GM19455 (cell line): ENCODE data around the gene SRGAP2C.
"Not testable (repeated sequence)": the region's sequence is repeated elsewhere in the genome, so short reads cannot be mapped to it uniquely, and the experiment has no call there.

Experiments used
- ATAC-seq: cut with Tn5 transposase; IDR thresholded peaks from one replicate; pipeline ENCODE4 v1.9.1; 2021; ENCODE audit not compliant: unreplicated experiment

The SRGAP2C gene

DNA sequence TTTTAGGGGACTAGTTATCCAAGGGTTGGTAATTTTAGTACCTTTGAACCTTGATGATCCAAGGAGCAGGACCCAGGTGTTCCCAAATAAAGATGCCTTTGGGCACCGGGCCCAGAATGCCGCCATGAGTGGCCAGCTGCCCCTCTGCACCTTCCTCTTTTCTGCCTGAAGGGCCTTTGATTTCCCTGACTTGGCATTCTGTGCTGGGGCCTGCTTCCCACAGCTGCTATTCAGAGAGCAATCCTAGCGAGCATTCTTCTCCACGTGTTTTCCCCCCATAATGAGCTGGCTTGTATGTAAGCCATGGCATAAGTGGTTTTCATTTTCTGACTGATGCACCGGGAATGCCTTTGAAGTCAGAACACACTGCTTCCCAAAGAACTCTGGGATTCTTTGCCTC, 184.1 kb downstream of the SRGAP2C start:
- ATAC-seq: not testable (repeated sequence)

DNA sequence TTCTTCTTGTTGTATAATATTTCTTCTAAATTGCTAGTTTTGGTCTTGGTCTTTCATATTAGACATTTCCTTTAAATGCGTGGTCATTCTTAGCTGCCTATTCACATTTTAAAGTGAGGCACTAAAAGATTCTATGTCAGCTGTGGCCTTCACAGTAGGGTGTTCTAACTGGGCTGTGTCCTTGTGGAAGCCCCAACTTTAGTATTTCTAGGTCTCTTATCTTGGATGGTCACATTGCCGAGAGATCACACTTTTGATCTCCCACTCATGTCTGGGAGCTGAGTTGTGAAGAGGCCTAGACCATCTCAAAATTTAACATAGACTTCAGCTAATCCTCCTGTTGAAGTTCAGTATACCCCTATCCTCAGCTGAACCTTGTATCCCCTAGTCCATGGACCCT, 185.2 kb downstream of the SRGAP2C start:
- not testable (repeated sequence) for ATAC-seq

DNA sequence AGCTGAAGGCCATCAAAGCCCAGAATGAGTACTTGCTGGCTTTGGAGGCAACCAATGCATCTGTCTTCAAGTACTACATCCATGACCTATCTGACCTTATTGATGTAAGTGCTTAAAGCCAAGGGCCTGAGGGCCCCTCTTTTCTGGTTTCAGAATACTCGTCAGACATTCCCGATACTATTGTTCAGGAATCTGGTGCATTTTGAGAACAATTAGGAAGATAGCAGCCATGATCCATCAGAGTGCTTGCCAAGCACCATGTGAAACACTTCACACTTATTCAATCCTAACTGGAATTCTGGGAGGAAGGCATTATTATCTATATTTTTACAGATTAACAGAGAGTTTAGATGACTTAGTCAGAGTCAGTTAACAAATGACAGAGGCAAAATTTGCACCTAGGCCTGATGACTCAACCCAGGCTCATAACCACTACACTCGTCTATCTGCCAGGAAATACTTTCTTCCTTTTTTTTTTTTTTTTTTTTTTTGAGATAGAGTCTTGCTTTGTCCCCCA, 190.1 kb downstream of the SRGAP2C start:
- ATAC-seq: not testable (repeated sequence)

DNA sequence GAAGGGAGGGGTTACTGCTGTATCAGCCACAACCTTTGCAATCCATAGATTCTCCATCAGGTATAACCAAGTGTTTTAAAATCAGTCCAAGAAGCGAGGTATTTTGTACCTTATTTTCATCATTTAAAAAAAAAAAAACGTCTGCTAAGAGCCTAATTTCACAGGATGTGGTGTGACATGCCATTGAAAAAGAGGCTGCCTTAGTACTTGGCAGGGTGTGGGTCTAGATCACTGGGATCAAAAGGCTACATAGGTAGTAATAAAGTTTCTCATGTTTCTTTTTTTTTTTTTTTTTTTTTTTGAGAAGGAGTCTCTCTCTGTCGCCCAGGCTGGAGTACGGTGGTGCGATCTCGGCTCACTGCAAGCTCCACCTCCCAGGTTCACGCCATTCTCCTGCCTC, 192.2 kb downstream of the SRGAP2C start:
- ATAC-seq: not testable (repeated sequence)

DNA sequence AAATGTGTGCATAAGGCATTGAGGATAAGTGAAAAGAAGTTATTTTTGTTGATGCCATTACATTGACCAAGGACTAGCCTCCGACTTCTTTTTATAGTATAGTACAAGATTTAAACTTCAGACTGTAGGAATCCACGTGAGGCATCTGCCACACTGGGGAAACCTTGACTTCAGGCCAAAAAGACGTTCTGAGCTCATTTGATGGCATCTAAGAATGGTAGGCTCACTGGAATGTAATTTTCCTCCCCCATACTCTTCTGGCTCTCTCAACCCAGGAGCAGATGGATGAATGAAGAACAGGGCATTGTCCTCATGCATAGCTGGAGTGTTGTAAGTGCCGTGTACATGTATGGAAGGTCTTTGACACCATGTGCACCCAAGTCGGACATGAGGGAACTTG, 194.0 kb downstream of the SRGAP2C start:
- not testable (repeated sequence) for ATAC-seq

DNA sequence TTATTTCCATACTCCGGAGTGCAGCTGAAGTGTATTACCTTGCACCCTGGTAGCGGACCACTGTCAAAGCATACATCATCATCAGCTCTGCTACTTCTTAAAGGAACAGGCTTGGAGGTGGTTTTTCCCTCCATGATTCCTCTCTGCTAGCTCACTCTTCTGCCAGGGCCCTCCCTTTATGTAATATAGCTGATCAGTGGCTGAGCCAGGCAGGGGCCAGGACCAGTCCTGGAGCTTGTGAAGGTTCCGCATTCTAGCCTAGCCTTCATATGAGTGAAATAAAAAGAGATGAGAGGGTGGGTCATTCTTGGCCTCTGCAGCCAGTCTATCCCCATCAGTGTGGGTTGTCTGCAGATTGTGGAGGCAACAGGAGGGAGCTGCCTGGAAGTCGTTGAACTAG, 200.0 kb downstream of the SRGAP2C start:
- not testable (repeated sequence) for ATAC-seq

DNA sequence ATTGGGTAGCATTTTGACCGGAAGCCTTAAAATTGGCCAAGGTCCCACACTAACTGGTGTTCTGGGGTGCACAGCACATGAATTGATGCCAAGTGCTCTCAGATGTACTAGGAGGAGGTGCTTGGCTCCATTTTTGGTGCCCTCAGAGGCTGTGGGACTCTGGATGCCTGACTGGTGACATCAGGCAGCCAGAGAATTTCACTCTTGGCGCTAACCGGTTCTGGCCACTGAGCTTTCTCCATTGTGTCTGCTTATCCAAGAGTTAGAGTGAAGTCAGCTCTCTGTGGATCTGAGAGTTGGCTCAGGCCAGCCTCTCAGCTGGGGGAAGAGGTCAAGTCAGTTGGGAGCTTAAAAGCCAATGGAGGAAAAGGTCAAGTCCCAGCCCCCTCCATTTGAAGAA, 200.4 kb downstream of the SRGAP2C start:
- ATAC-seq: not testable (repeated sequence)

DNA sequence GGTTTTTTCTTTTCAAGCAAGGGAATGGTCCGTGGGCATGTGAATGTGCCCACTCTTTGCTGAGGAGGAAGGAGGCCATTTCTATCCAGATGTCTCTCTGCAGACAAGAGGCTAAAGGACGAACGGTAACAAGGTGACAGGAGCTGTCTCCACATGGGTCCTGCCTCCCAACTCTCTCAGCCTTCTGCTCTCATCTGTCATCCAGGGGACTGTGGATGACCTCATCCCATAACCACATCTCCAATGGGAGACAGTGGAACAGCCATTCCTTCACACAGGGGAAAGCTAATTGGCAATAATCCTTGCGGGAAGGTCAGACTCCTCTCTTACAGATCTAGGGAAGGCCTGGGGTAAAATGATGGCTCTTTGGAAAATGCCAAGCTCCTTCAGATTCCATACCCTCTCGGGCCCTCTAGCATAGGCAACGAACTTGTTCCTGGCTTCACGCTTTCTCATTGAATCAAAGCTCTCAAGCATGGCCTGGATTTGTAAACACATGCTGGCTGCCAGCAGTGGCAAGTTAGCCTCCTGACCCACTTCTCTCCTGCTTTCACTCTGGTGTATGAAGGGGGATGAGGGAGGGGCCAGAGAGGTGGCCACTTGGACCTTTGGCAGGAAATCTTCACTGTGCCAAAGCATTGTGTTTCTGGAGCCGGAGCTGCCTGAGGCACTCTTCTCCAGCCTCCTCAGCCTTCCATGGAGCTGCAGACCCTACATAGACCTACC, 201.0 kb downstream of the SRGAP2C start:
- not testable (repeated sequence) for ATAC-seq

DNA sequence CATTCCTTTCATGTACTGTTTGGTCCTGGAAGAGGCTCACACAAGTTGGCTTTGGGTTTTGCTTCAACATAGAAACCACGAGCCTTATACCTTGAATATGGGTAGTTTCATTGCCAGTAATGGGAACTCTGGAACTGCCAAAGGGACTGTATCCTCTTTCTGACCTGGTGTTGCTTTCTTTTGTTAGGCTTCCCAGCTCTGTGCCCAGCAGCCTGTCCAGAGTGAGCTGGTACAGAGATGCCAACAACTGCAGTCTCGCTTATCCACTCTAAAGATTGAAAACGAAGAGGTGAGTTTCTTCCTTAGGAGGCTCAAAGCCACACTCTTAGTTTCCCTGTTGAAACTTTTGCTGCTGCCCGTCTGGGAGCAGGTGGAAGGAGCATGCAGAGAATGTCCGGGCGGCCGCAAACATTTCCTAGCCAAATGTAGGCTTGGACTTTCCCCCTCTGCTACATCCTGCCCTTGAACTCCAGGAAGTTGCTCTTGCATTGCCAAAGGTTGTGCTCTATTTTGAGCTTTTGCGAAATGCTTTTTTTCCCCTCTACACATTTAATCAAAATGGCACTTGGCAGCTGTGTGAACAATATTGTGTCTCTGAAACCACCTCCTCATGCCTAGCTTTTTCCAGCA, 201.7 kb downstream of the SRGAP2C start:
- not testable (repeated sequence) for ATAC-seq

DNA sequence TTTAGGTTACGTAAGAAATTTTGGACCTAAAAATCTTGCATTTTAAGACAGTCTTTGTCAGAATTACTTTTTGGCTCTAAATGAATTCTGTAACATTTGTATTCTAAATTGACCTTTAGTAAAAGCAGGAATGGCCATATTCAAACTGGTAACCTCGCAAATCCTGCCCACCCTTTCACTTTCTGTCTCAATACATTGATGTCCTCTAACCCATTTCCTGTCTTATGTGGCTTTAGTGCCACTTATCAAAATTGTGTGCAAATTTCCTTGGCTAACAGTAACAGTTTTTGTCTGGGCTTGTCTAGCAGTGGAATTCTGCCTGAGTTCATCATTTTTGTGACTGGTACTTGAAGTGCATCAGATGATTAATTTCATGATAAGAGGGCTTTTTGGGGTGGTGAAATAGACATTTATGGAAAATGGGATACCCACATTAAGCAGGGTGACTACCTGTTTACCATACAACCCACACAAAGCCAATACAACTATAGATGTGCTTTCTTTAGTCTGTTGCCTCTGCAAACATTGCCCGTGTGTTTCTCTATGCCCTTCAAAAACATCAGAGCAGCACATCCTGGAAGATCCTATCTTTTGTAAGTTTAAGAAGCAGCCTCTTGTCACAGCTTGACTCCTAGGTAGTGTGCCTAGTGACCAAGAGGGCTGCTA, 205.3 kb downstream of the SRGAP2C start:
- not testable (repeated sequence) for ATAC-seq

DNA sequence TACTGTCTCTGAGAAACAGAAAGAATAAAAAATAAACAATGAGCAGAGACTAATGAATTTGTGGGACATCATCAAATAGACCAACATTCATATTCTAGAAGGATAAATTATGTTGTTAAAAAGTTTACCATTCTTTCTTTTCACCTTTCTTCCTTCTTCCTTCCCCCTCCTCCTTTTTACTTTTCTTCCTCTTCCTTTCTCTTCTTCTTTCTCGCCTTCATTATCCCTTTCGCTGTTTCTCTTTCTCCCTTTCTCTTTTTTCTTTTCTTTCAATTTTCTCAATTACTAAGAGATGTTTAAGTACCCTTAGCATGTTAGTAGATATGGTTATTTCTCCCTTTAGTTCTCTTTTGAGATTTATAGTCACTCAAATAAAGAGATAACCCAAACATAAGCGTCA, 207.4 kb downstream of the SRGAP2C start:
- not testable (repeated sequence) for ATAC-seq

DNA sequence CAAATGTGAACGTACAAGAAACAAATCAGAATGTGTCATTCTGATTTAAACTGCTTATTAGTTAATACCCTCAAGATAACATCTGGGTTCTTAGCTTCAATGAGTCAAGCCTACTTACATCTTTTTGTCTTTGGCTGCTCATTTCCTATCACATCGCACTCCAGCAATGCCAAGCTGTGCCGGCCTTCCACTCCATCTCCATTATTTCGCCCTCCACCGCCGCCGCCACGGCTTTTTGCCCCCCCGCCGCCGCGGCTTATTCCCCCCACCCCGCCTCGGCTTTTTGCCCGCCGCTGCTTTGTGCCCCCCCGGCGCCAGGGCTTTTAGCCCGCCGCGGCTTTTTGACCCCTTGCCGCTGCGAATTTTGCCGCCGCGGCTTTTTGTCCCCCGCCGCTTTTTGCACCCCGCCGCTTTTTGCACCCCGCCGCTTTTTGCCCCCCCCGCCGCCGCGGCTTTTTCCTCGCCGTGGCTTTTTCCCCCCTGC, 211.0 kb downstream of the SRGAP2C start:
- not testable (repeated sequence) for ATAC-seq

DNA sequence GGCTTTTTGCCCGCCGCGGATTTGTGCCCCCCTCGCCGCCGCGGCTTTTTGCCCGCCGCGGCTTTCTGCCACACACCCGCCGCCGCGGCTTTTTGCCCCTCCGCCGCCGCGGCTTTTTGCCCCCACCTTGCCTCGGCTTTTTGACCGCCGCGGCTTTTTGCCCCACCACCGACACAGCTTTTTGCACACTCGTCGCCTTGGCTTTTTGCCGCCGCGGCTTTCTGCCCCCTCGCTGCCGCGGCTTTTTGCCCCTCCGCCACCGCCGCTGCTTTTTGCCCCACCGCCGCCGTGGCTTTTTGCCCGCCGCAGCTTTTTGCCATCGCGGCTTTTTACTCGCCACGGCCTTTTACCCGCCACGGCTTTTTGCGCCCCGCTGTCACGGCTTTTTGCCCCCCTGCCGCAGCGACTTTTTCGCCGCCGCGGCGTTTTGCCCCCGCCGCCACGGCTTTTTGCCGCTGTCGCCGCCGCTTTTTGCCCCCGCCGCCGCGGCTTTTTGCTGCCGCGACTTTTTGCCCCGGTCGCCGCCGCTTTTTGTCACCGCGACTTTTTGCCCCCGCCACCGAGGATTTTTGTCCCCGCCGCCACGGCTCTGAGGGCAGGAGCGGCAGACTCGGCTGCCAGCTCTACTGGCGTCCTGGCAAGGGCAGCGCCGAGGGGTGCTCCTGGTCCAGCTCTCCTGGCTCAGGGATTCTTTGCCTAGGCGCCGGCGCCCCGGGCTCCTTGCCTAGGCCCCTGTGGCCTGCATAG, 211.7 kb downstream of the SRGAP2C start:
- not testable (repeated sequence) for ATAC-seq

DNA sequence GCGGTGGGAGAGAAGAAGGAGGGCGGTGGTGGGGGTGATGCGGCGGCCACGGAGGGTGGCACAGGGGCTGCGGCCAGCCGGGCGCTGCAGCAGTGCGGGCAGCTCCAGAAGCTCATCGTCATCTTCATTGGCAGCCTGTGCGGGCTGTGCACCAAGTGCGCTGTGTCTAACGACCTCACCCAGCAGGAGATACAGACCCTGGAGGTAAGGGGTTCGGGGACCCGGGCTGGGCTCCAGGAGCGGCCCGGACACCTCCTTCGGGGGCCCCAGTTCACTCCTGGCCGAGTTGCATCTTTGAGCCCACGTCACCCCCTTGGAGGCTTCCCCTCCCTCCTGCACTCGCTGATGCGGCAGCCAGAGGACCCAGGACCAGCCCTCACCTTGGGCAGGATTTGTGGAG, 212.3 kb downstream of the SRGAP2C start:
- not testable (repeated sequence) for ATAC-seq

DNA sequence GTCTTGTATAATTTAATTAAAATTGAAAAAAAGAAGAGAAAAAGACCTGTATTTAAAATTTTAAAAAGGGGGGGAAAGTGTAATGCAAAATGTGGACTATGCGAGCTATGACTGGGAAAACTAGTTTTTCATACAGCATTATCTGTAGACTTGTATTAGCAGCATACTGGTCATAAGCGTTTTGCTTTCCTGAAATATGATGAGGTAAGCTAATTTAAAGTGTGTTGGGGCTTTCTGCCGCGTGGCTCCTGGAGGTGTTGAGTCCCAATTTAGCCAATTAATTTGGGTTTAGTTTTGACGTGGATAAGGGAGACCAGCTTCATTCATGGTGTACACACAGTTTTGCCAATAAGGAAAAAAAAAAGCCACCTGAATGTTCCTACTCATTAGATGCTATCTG, 214.4 kb downstream of the SRGAP2C start:
- not testable (repeated sequence) for ATAC-seq

DNA sequence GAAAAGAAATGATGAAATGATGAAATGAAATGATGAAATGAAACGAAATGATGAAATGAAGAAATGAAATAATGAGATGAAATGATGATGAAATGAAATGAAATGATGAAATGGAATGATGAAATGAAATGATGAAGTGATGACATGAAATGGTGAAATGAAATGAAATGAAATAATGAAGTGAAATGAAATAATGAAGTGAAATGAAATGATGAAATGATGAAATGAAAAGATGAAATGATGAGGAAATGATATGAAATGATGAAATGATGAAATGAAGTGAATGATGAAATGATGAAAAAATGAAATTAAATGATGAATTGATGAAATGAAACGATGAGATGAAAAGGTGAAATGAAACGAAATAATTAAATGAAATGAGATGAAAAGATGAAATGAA, 215.3 kb downstream of the SRGAP2C start:
- not testable (repeated sequence) for ATAC-seq

DNA sequence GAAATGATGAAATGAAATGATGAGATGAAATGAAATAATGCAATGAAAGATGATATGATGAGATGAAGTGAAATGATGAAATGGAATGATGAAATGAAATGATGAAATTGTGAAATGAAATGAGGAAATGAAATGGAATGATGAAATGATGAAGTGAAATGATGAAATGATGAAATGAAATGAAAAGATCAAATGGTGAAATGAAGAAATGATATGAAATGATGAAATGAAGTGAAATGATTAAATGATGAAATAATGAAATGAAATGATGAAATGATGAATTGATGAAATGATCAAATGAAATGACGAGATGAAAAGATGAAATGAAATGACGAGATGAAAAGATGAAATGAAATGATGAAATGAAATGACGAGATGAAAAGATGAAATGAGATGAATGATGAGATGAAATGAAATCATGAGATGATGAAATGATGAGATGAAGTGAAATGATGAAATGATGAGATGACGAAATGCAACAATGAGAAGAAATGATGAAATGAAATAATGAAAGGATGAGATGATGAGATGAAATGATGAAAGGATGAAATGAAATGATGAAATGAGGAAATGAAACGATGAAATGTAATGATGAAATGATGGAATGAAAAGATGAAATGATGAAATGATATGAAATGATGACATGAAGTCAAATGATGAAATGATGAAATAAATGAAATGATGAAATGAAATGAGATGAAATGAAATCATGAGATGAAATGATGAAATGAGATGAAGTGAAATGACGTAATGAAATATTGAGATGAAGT, 216.0 kb downstream of the SRGAP2C start:
- ATAC-seq: not testable (repeated sequence)

DNA sequence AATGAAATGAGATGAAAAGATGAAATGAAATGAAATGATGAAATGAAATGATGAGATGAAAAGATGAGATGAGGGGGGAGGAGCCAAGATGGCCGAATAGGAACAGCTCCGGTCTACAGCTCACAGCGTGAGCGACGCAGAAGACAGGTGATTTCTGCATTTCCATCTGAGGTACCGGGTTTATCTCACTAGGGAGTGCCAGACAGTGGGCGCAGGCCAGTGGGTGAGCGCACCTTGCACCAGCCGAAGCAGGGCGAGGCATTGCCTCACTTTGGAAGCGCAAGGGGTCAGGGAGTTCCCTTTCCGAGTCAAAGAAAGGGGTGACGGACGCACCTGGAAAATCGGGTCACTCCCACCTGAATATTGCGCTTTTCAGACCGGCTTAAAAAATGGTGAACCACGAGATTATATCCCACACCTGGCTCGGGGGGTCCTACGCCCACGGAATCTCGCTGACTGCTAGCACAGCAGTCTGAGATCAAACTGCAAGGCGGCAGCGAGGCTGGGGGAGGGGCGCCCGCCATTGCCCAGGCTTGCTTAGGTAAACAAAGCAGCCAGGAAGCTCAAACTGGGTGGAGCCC, 216.7 kb downstream of the SRGAP2C start:
- ATAC-seq: not testable (repeated sequence)

DNA sequence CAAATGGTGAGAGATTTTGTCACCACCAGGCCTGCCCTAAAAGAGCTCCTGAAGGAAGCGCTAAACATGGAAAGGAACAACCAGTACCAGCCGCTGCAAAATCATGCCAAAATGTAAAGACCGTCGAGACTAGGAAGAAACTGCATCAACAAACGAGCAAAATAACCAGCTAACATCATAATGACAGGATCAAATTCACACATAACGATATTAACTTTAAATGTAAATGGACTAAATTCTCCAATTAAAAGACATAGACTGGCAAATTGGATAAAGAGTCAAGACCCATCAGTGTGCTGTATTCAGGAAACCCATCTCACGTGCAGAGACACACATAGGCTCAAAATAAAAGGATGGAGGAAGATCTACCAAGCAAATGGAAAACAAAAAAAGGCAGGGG, 218.5 kb downstream of the SRGAP2C start:
- not testable (repeated sequence) for ATAC-seq

DNA sequence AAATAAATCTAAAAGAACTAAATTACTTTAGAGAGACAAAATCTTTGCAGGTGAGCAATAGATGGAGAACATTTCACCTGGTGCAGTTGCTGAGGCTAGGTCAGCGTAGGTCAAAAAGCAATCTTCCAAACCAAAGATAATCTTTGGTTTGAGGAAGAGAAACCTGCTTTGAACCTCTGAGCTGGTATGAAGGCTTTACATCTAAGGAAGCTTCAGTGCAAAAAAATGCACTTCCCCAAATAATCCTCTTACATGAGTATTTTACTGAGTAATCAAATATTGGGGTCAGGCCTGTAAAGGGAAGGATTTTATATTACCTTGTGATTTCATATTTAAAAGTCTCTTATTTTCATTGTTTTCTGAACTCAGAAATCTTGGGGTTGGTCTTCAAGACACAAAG, 223.6 kb downstream of the SRGAP2C start:
- no peak for ATAC-seq
